ENCODE data around the gene VPS54. TPM values are rescaled to one million over a fixed set of nuclear protein-coding genes. Genes with fewer than 3 reads are reported as not detected.

The VPS54 gene
- total RNA-seq, 1 donor from 2014 or later: 35.6 TPM

DNA sequence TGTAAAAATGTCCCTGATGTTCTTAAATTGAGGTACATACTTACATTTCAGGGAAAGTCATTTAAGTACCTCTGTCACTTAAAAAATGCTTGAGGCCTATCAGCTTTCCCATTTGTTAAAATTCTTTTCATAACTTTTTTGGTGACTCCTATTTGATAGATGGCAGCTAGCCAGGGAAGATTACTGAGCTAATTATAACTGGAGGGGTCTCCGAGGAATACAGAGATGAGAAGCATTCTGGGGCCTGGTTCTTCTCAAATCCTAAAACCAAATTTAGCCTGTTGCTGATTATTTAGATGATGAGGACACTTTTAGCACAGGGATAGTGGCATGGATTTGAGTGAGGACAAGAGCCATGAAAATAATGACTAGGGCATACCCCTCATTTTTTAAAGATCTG lies 172.7 kb downstream of the VPS54 start:
- peak; percentile 24 for DNase-seq (ENCODE audit: low spot score)

DNA sequence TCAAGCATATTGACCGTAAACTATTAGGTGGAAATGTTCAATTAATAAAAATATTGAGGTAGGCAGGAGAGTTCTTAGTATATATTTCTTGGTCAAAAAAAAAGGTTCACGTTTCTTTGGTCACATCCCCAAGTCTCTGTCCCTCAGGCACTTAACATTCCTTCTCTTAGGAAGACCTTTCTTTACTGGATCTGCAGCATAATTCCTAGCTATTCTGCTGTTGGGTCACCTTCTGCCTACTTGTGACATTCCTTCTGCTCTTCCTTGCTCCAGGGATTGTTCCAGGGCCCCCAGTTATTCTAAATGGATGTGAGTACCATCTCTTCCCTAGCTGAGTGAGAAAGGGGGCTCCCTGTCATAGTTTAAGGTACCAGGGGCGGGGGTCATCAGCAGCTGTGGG lies 173.4 kb downstream of the VPS54 start:
- DNase-seq (ENCODE audit: low spot score): no peak

DNA sequence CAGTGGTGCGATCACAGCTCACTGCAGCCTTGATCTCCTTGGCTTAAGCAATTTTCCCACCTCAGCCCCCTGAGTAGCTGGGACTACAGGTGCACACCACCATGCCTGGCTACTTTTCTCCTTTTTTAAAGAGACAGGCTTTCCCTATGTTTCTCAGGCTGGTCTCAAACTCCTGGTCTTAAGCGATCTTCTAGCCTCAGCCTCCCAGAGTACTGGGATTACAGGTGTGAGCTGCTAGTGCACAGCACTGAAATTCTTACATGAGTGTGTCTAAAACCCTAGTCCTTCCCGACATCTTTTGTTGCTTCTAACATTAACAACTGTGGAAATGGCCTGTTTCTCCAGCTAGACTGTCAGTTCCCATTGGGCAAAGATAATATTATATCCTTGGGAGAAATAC lies 174.6 kb downstream of the VPS54 start:
- no peak for DNase-seq (ENCODE audit: low spot score)

DNA sequence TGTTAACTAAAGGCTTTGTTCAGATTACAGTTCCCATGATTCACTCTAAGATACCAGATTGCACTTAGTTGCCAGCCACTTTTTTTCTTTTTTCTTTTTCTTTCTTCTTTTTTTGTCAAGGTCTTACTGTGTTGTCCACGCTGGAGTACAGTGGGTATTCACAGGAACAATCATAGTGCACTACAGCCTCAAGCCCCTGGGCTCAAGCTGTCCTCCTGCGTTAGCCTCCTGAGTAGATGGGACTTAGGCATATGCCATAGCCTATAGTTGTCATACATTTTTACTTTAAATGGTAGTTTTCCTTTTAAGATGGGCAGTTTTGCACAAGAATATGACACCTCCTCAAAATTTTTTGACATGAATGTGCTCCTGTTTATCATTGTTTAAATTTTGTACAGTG lies 175.4 kb downstream of the VPS54 start:
- no peak for DNase-seq (ENCODE audit: low spot score)

DNA sequence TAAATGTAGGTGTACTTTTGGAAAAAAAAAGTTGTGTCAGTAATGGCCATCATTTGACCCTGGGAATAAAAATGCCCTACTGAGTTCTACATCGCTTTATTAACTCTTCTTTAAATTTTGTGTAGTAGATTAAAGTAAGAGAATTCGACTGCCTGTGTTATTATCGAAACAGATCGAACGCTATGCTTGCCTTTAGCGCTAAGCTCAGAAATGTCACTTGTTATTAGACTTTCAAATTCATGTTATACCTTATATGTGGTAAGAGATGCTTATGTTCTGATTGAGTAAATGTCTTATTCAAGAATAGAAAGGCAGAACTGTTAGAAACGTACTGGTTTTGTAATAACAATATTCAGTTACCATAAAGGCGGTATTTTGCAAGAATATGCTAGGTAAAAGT lies 176.1 kb downstream of the VPS54 start:
- peak; percentile 6 for DNase-seq (ENCODE audit: low spot score)

DNA sequence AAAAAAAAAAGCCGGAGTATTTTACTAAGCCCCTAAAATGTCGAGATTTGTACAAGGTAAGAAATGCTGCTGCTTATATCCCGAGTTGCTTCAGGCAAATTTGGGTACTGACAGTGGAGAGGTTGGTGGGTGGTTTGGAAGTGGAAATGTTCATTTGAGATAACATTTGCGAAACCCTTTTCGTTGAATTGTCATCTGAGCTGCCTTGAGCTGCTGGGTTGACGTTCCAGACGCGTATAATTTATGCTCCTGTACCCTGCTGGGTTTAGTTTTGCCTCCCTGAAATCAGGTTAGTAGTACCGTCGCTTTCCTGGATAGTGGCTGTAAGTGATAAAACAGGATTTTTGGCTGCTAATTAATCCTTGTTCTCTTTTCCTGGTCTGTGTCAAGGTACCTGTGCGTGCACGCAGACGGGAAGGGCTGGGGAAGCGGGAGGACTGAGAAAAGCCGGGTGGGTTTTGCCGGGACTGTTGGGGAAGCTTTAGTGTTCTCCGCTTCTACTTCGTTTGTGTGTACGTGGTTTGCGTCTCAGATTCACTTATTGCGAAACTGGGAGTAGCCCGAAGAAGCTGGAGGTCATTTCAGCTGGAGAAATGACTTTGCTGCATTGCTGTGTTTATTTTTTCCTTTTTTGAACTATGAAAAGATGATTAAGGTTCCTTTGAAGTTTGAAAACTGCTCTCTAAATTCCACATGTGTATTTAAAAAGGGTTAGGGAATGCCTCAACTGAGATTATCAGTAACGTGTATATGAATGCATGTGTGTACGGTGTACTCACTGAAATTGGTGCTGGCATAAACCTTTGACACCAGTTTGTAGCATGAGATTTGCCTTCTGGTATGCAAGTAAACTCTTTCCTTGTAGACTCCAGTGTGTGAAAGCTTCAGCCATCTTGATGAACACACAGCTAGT lies 176.8 kb downstream of the VPS54 start:
- DNase-seq (ENCODE audit: low spot score): peak; percentile 88

Other genes starting within 250 kb of the VPS54 start
- gene UGP2, start 177.5 kb downstream of the VPS54 start, total RNA-seq (ENCODE audit: insufficient read depth, low replicate concordance): 511 TPM
- 28.4 TPM for gene PELI1, start 125.0 kb upstream of the VPS54 start, total RNA-seq (ENCODE audit: insufficient read depth, low replicate concordance)

Data from umbilical cord (tissue), 2 donors.